Measurements from ENCODE around the gene TBC1D22A. TPM values are rescaled to one million over a fixed set of nuclear protein-coding genes. Genes with fewer than 3 reads are reported as not detected.

Gene TBC1D22A
- total RNA-seq, 2 experiments from 2014 or later, result 38.5 to 41.0 TPM

DNA sequence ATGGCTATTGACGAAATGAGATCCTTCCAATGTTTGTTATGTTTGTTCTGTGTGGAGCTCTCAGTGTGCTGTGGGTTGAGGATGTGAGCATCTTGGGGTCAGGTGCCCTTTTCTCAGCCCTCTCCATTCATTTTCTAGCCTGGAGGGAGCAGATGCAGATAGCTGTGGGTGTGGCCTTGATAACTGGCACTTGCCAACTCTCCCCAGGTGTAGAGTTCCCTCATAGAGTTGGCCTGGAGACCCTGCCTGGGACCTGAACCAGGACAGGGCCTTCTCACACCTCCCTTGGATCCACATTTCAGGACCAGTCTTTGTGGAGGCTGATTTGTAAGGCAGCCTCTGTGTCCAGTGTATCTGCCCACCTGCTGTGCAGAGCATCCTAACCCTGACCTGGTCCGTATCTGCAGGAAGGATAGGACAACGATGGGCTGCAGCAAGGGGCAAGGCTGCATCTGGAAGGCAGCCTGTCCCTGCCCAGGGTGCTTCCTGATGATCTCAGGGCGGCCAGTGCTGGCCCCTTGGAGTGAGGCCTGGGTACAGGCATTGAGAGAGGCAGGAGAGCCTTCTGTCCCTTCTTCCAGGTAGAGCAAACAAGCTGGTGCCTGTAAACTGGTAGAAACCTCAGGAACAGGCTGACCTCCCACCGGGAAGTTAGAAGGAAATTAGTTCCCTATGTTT is 245.9 kb downstream of the TBC1D22A start:
- no peaks in the 10 kb centered on the region for H3K27me3 Mint-ChIP-seq
- no peak overlapping the region for H3K4me3 Mint-ChIP-seq
- no peaks in the 10 kb centered on the region for H3K9me3 Mint-ChIP-seq
- H3K4me1 Mint-ChIP-seq, result peaks cover 7% of the 10 kb centered on the region
- no peak for DNase-seq
- H3K27ac Mint-ChIP-seq, result no peak overlapping the region
- ChIA-PET POLR2A (no interaction called here), CTCF (no interaction called here)
- H3K36me3 Mint-ChIP-seq (ENCODE audit: low read depth), result peaks cover 4% of the 10 kb centered on the region

DNA sequence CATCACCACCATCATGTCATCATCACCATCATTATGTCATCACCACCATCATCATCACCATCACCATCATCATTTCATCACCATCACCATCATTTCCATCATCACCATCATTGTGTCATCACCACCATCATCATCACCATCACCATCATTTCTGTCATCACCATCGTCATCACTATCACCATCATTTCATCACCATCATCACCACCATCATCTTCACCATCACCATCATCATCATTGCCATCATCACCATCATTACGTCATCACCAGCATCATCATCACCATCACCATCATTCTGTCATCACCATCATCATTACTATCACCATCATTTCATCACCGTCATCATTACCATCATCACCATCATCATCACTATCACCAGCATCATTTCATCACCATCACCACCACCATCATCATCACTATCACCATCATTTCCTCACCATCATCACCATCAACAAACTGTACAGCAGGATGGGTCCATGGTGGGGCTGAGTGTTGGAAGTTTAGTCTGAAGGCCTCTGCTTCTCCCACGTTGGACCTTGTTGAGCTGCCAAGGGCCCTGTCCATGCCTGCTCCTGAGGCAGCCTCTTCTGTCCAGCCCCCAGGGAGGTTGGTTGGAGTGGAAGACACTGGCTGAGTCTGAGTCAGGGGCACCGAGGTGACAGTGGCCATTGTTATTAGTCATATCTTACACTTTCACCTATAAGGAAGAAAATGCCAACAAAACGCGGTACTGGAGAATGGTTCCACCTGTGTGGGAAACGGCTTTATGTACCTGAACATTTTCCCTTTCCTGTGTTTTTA is 247.1 kb downstream of the TBC1D22A start:
- no peak overlapping the region for H3K4me3 Mint-ChIP-seq
- CTCF ChIA-PET, result no interaction called here
- no peaks in the 10 kb centered on the region for H3K9me3 Mint-ChIP-seq

DNA sequence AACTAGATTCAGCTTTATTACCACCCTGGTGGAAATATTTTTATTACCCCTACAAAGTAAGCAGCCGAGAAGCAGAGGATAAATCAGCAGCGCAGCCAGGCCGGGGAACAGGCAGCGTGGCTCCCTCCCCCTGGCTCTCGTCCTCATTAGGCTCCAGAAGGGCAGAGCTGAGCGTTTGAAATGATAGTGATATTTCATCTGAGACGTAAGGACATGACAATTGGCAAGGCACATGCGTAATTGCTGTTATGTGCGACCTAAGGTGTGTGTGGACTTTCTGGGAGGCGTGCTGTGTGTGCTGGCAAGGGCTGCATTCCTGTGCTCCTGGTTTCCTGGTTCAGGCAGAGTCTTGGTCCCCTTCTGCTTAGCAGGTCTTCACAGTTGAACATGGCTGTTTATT is 247.8 kb downstream of the TBC1D22A start:
- ChIA-PET CTCF (no interaction called here), POLR2A (no interaction called here)
- no peak overlapping the region for H3K4me3 Mint-ChIP-seq
- no peaks in the 10 kb centered on the region for H3K9me3 Mint-ChIP-seq
- no peak for DNase-seq
- peaks cover 4% of the 10 kb centered on the region for H3K36me3 Mint-ChIP-seq (ENCODE audit: low read depth)
- no peak overlapping the region for H3K27ac Mint-ChIP-seq
- no peaks in the 10 kb centered on the region for H3K27me3 Mint-ChIP-seq
- peaks cover 7% of the 10 kb centered on the region for H3K4me1 Mint-ChIP-seq

More for the DNA sequence above, 247.1 kb downstream of the TBC1D22A start:
- Mint-ChIP-seq H3K36me3 (ENCODE audit: low read depth) (peaks cover 4% of the 10 kb centered on the region), H3K27me3 (no peaks in the 10 kb centered on the region), H3K4me1 (peaks cover 7% of the 10 kb centered on the region), H3K27ac (no peak overlapping the region)
- no peak for DNase-seq
- POLR2A ChIA-PET, result no interaction called here

DNA sequence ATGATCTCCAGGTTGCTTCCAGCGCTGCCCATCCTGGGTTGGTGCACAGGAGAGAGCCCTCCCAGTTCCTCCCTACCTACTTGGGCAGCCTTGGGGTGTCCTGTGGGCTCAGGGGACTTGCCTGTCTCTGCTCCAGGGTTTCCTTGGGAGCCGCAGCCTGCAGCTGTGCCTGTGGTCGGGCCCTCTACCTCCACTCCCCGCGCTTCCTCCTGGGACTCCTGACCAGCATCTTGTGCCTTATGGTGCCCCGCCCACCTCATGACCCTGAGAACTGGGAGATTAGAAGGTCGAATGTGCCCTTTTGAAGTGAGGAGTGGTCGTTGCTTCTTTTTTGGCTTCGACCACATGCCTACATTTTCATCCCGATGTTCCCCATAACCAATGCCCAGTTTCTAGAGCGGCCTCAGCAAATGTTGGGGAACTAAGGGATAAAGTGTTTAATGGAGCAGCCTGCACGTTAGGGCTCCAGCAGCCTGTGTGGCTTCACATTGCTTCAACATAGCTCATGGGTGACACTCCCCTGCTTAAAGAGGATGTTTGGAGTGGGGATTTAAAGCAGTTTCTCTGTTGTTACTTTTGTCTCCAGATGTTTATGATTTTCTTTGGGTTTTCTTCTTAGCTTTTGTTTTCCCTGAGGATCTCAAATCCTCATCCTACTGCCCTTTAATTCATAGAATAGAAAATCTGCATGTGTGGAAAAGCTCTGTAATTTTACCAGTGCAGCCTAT is 248.8 kb downstream of the TBC1D22A start:
- Mint-ChIP-seq H3K27me3 (no peaks in the 10 kb centered on the region), H3K36me3 (ENCODE audit: low read depth) (peaks cover 4% of the 10 kb centered on the region), H3K27ac (no peak overlapping the region), H3K9me3 (no peaks in the 10 kb centered on the region), H3K4me3 (no peak overlapping the region), H3K4me1 (peaks cover 7% of the 10 kb centered on the region)
- POLR2A ChIA-PET, result no interaction called here
- DNase-seq, result no peak
- CTCF ChIA-PET, result no interaction called here

DNA sequence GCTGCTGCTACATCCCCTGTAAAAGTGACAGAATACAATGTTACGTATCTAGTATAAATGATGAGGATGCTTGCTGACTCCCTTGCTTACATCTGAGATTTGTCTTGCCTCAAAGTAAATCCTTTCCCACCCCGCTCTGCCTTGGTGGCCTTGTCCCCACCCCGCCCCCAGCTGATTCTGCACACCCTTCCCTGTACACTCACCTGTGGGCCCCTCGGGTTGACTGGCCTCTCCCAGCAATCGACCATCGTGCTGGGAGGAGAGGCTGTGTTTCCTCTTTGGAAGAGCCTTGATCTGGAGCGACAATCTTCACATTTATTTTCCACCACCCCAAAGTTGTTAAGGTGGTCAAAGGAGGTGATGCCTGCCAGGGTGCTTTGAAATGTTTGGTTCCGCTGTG is 249.4 kb downstream of the TBC1D22A start:
- Mint-ChIP-seq H3K27ac (no peak overlapping the region), H3K27me3 (no peaks in the 10 kb centered on the region), H3K36me3 (ENCODE audit: low read depth) (no peaks in the 10 kb centered on the region), H3K4me3 (no peak overlapping the region), H3K4me1 (peaks cover 7% of the 10 kb centered on the region), H3K9me3 (no peaks in the 10 kb centered on the region)
- no peak for DNase-seq
- POLR2A ChIA-PET, result no interaction called here
- CTCF ChIA-PET, result no interaction called here

DNA sequence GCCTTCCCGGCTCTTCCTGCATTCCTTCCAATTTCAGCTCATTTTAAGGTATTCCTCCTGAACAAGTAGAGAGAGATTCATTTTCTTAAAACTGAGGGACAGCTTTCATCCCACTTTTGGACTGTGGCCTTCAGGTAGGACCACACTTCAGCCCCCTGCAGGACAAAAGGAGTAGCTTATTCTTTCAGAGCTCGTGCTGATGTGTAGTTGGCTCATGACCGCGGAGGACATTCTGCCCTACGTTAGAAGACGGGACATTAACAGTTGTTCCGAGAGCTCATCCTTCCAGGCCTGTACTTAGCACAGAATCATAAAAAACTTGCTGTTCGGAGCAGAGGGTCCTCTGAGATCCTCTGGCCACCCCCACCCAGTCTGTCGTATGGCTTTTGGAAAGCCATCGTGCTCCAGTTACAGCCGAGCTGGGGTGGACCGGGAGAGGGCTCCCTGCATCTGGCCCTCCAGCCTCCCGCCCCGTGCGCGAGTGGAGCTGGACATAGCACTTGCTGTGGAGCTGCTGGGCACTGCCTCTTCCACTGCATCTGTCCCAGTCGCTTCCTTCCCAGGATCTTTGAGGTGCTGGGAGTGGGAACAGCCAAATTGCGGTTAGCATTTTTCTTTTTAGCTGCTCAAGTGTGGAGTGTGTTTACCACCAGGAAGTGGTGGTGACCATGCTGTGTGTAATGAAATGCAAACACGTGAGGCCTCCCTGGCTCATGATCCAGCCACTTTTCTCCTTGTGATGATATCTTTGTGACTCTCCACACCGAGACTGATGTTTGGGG is 250.3 kb downstream of the TBC1D22A start:
- no peak for DNase-seq
- no peak overlapping the region for H3K4me3 Mint-ChIP-seq
- ChIA-PET POLR2A (no interaction called here), CTCF (no interaction called here)
- H3K27ac Mint-ChIP-seq, result no peak overlapping the region
- H3K9me3 Mint-ChIP-seq, result no peaks in the 10 kb centered on the region
- peaks cover 3% of the 10 kb centered on the region for H3K36me3 Mint-ChIP-seq (ENCODE audit: low read depth)
- no peaks in the 10 kb centered on the region for H3K27me3 Mint-ChIP-seq
- peaks cover 7% of the 10 kb centered on the region for H3K4me1 Mint-ChIP-seq

DNA sequence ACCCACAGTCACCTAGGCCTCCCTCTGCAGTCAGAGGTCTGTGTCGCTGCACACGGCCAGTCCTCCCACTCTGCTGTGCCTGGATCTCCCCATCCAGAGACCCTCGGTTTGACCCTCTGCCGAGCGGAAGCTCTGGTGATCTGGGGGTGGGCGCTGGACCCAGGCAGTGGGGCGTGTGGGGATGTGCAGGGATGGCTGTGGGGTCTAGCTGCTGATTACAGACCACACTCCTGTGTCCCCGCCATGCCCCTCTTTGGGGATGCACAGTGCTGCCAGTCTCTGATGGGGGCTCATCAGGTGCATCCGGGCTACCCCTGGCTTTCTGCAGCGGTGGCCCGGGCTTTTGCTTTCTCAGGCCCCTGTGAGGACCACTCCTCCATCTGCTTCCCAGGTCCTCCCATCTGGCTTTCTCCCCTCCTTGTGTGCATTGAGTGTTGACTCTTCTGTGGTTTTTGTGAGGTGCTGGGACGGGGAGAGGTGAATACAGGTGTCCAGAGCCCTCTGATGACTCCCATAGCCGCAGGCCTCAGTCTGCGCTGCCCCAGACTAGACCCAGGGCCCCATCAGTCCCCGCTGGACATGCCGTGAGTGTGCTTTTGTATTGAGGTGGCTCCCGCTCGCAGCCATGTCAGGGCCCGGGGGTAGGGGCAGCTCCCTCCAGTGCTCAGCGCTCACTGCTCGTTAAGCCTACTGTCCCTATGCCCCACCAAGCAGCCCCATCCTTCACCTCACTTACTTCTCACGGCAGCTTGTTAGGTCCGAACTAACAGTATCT is 251.6 kb downstream of the TBC1D22A start:
- Mint-ChIP-seq H3K4me1 (peaks cover 7% of the 10 kb centered on the region), H3K27ac (no peak overlapping the region), H3K27me3 (no peaks in the 10 kb centered on the region), H3K36me3 (ENCODE audit: low read depth) (peaks cover 11% of the 10 kb centered on the region), H3K9me3 (peaks cover 4% of the 10 kb centered on the region), H3K4me3 (no peak overlapping the region)
- DNase-seq, result no peak
- ChIA-PET POLR2A (no interaction called here), CTCF (no interaction called here)

DNA sequence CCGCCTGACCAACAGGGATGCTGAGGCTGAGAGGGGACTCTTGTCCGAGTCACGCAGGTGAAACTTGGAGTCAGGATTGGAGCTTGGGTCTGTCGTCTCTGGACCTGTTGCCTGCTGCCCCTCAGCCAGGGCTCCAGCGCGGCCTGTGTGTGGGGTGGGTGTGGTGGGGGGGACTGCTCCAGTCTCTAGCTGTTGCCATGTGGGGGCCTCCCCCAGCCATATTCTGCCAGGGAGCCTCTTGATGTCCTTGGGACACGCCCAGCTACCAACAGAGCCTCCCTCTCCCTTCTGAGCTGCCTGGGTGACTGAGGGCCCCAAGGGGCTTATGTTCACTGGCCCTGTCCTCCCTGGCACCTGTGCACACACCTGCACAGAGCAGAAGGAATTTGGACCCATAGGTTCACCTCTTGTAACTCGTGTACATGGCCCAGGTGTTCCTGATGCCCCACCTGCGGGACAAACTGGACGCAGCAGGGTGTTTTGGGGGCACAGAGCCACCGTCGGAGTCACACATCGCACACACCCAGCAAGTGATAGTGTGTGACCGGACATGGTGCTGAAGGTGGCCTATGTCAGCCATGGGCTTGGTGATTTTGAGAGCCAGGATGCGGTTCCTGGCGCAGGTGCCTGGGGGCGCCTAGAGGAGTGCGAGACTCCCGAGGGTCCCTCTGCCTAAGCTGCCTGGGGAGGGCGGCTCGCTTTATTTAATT is 252.3 kb downstream of the TBC1D22A start:
- peaks cover 15% of the 10 kb centered on the region for H3K36me3 Mint-ChIP-seq (ENCODE audit: low read depth)
- ChIA-PET POLR2A (no interaction called here), CTCF (no interaction called here)
- H3K4me1 Mint-ChIP-seq, result peaks cover 7% of the 10 kb centered on the region
- H3K27me3 Mint-ChIP-seq, result no peaks in the 10 kb centered on the region
- no peak overlapping the region for H3K27ac Mint-ChIP-seq
- H3K9me3 Mint-ChIP-seq, result peaks cover 8% of the 10 kb centered on the region
- no peak overlapping the region for H3K4me3 Mint-ChIP-seq
- DNase-seq, result no peak

DNA sequence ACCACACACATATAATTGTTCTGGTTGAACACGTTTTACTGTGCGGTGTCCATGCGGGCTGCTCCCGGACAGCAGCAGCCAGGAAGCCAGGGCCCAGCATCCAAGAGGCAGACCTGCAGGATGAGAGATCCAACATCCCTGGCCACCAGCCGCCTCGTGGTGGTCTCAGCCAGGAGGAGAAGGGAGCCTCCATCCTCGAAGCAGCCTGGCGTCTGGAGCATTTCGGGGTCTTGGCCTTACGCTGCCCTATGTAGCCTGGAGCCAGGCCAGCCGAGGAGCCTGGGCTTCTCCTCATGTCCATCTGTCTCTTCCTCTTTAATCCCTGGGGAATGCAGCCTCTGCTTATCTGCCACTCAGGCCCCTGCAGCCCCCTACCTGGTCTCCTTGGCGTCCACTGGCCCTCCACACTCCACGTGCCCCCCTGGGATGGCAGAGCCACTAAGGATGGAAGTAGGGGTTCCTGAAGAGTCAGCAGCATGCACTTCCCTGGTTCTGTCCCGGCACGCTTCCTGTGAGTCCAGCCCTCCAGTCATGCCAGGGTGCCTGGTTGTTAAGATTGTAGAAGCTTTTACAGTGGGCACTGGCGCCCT is 253.2 kb downstream of the TBC1D22A start:
- H3K36me3 Mint-ChIP-seq (ENCODE audit: low read depth), result peaks cover 22% of the 10 kb centered on the region

DNA sequence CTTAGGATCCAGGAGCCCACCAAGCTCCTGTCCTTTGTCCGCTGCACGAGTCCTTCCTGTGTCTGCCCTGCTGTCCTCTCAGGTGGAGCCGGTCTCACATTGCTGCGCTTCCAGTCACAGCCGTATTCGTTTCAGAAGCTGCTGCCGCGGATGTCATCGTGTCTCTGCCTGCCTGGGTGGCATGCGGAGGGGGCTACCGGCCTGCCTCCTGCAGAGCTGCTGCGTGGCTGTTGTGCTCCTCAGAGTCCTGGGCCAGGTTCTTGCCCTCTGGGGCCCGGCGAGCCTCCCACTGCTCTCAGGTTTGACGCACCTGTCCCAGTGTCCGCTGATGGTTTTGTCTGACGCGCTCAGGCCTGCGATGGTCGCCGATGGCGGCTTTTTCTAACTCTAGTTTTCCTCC is 254.2 kb downstream of the TBC1D22A start:
- POLR2A ChIA-PET, result no interaction called here
- H3K27ac Mint-ChIP-seq, result no peak overlapping the region

More for the DNA sequence above, 253.2 kb downstream of the TBC1D22A start:
- ChIA-PET POLR2A (no interaction called here), CTCF (no interaction called here)
- Mint-ChIP-seq H3K4me3 (no peak overlapping the region), H3K27me3 (no peaks in the 10 kb centered on the region), H3K27ac (no peak overlapping the region), H3K9me3 (peaks cover 16% of the 10 kb centered on the region), H3K4me1 (peaks cover 7% of the 10 kb centered on the region)
- no peak for DNase-seq

DNA sequence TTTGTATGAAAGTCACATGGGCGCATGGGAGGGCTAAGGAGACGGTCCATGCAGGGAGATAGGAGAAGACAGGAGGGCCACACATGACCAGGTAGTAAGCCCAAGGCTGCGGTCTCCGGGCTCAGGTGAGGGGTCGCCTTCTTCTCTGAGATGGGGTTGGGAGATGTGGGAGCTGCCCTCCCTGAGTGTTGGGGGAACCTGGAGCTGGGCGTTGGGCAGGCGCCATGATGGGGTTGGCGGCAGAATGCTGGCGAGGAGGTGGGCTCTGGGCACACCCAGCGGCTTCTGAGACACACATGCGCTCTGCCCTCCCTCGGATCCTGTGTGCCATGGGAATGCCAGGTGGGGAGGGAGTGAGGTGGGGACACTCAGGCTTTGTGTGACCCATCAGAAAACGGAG is 254.8 kb downstream of the TBC1D22A start:
- ChIA-PET POLR2A (no interaction called here), CTCF (no interaction called here)
- Mint-ChIP-seq H3K27me3 (no peaks in the 10 kb centered on the region), H3K36me3 (ENCODE audit: low read depth) (peaks cover 29% of the 10 kb centered on the region), H3K9me3 (peaks cover 18% of the 10 kb centered on the region), H3K27ac (no peak overlapping the region), H3K4me1 (peaks cover 7% of the 10 kb centered on the region), H3K4me3 (no peak overlapping the region)
- no peak for DNase-seq

More for the DNA sequence above, 254.2 kb downstream of the TBC1D22A start:
- CTCF ChIA-PET, result no interaction called here
- Mint-ChIP-seq H3K27me3 (no peaks in the 10 kb centered on the region), H3K9me3 (peaks cover 18% of the 10 kb centered on the region), H3K36me3 (ENCODE audit: low read depth) (peaks cover 24% of the 10 kb centered on the region), H3K4me3 (no peak overlapping the region), H3K4me1 (peaks cover 7% of the 10 kb centered on the region)
- no peak for DNase-seq
